GM04504 (cell line): ENCODE results near the gene GAS2L2.
A peak's percentile ranks its signal among the peaks of the same experiment; 100 is the strongest.
"Not testable (repeated sequence)": the region's sequence is repeated elsewhere in the genome, so short reads cannot be mapped to it uniquely, and the experiment has no call there.

ENCODE experiments used
- DNase-seq: peaks from one replicate; pipeline ENCODE4 v3.0.0-alpha.2; 2012; ENCODE audit warnings: low read depth

GAS2L2 gene

GRCh38 chr17:35727635-35728034 lies 25.4 kb downstream of the GAS2L2 start:
- no peak for DNase-seq

GRCh38 chr17:35726953-35727460 lies 26.0 kb downstream of the GAS2L2 start:
- DNase-seq, result no peak

GRCh38 chr17:35726127-35726952 lies 26.7 kb downstream of the GAS2L2 start:
- peak; percentile 89 for DNase-seq

GRCh38 chr17:35725802-35726126 lies 27.3 kb downstream of the GAS2L2 start:
- no peak for DNase-seq

- DNase-seq, result no peak
Measured at GRCh38 chr17:35725058-35725457, 28.0 kb downstream of the GAS2L2 start.

GRCh38 chr17:35723735-35724134 lies 29.3 kb downstream of the GAS2L2 start:
- DNase-seq, result no peak

- DNase-seq, result no peak
Measured at GRCh38 chr17:35717475-35717874, 35.6 kb downstream of the GAS2L2 start.

- DNase-seq, result no peak
Measured at GRCh38 chr17:35716897-35717465, 36.1 kb downstream of the GAS2L2 start.

GRCh38 chr17:35716173-35716572 lies 36.9 kb downstream of the GAS2L2 start:
- no peak for DNase-seq

- no peak for DNase-seq
Measured at GRCh38 chr17:35715416-35715815, 37.6 kb downstream of the GAS2L2 start.

GRCh38 chr17:35714988-35715387 lies 38.1 kb downstream of the GAS2L2 start:
- no peak for DNase-seq

- DNase-seq, result peak; percentile 87
Measured at GRCh38 chr17:35713069-35713728, 39.8 kb downstream of the GAS2L2 start.

GRCh38 chr17:35710950-35711349 lies 42.1 kb downstream of the GAS2L2 start:
- no peak for DNase-seq

- DNase-seq, result no peak
Measured at GRCh38 chr17:35709874-35710273, 43.2 kb downstream of the GAS2L2 start.

- DNase-seq, result no peak
Measured at GRCh38 chr17:35708951-35709350, 44.1 kb downstream of the GAS2L2 start.

GRCh38 chr17:35708149-35708548 lies 44.9 kb downstream of the GAS2L2 start:
- no peak for DNase-seq

GRCh38 chr17:35705705-35706104 lies 47.3 kb downstream of the GAS2L2 start:
- DNase-seq, result no peak

- no peak for DNase-seq
Measured at GRCh38 chr17:35705230-35705629, 47.8 kb downstream of the GAS2L2 start.

- not testable (repeated sequence) for DNase-seq
Measured at GRCh38 chr17:35703308-35703707, 49.7 kb downstream of the GAS2L2 start.

GRCh38 chr17:35701491-35701890 lies 51.5 kb downstream of the GAS2L2 start:
- no peak for DNase-seq

- DNase-seq, result no peak
Measured at GRCh38 chr17:35700150-35700549, 52.9 kb downstream of the GAS2L2 start.

- DNase-seq, result no peak
Measured at GRCh38 chr17:35698800-35699199, 54.2 kb downstream of the GAS2L2 start.

GRCh38 chr17:35695613-35696012 lies 57.4 kb downstream of the GAS2L2 start:
- no peak for DNase-seq
